A549 (cell line): ENCODE measurements around the gene MAML3. TPM values are rescaled to one million over a fixed set of nuclear protein-coding genes. Genes with fewer than 3 reads are reported as not detected.

Experiments
- ATAC-seq, 2 experiments: fragments of 200-7000 bp in 1 of 2; fragments of >200 bp in 1 of 2; cut with Nextera tagmentation in 1 of 2; cut with Tn5 transposase in 1 of 2; 3 replicates each; pipeline versions ENCODE4 v1.8.0 to v1.9.1; 2018 to 2020; ENCODE audit warnings: mild to moderate bottlenecking in 1 of 2, moderate library complexity in 1 of 2
- CTCF ChIA-PET: fragments of 300-600 bp; sonication (Branson Sonifier 250); formaldehyde crosslinking; extraction: SDS; loops from one replicate; lab custom pipeline; 2021; ENCODE audit warnings: antibody characterized with exemption, inconsistent platforms; lab: Yijun Ruan, JAX
- POLR2A ChIA-PET: fragments of 350-600 bp; formaldehyde crosslinking; extraction: SDS; loops from one replicate; lab custom pipeline; 2021; ENCODE audit warnings: antibody characterized with exemption, inconsistent platforms; lab: Yijun Ruan, JAX
- DNase-seq, 2 experiments: peaks; one replicate each; pipeline versions ENCODE4 v3.0.0 to v3.0.0-alpha.2; 2011 to 2016; ENCODE audit warnings: low read depth in 1 of 2, low spot score in 1 of 2
- FAIRE-seq: peaks from 2 replicates; lab custom pipeline; 2011; peaks lifted over from hg19 to GRCh38; lab: Jason Lieb, UNC
- H3K27ac ChIP-seq, 2 experiments: fragments of >200 bp; sonication (Bioruptor Twin); formaldehyde crosslinking; 3 replicates each; pipeline ENCODE4 v1.5.1; 2016 to 2017
- H3K4me1 ChIP-seq: fragments of >200 bp; sonication (Bioruptor Twin); formaldehyde crosslinking; 3 replicates; pipeline ENCODE4 v1.6.1; 2016
- H3K4me2 ChIP-seq: fragments of >200 bp; sonication (Bioruptor Twin); formaldehyde crosslinking; 3 replicates; pipeline ENCODE4 v1.6.1; 2016
- H3K4me3 ChIP-seq: fragments of >200 bp; sonication (Bioruptor Twin); formaldehyde crosslinking; 3 replicates; pipeline ENCODE4 v1.5.1; 2016
- H3K9me3 ChIP-seq: fragments of >200 bp; sonication (Bioruptor Twin); formaldehyde crosslinking; 3 replicates; pipeline ENCODE4 v1.6.1; 2016
- CBX2 ChIP-seq: fragments of 200-600 bp; sonication (generic); IDR thresholded peaks from 2 replicates; pipeline ENCODE4 v1.6.1; 2016; ENCODE audit warnings: low read depth, mild to moderate bottlenecking, borderline replicate concordance
- EHF ChIP-seq: fragments of 250-450 bp; sonication (Bioruptor Pico); IDR thresholded peaks from 2 replicates; pipeline ENCODE4 v1.5.0; 2020; ENCODE audit warnings: mild to moderate bottlenecking
- EHMT2 ChIP-seq: fragments of 200-600 bp; sonication (generic); IDR thresholded peaks from 2 replicates; pipeline ENCODE4 v1.6.1; 2016; ENCODE audit warnings: antibody characterized with exemption, low read depth, mild to moderate bottlenecking, moderate library complexity
- EP300 ChIP-seq, 2 experiments: fragments of >200 bp; sonication (Bioruptor Twin); formaldehyde crosslinking; IDR thresholded peaks; 2 replicates in 1 of 2; 3 replicates in 1 of 2; pipeline ENCODE4 v1.6.1; 2016 to 2017
- FOSB ChIP-seq: fragments of 250-450 bp; sonication (Bioruptor Pico); IDR thresholded peaks from 2 replicates; pipeline ENCODE4 v1.5.0; 2020; ENCODE audit warnings: mild to moderate bottlenecking, moderate library complexity
- FOXS1 ChIP-seq: fragments of 250-450 bp; sonication (Bioruptor Pico); IDR thresholded peaks from 2 replicates; pipeline ENCODE4 v1.5.0; 2020; ENCODE audit warnings: mild to moderate bottlenecking, moderate library complexity
- HDAC2 ChIP-seq: fragments of 200-600 bp; sonication (generic); IDR thresholded peaks from 2 replicates; pipeline ENCODE4 v1.6.1; 2016
- HEYL ChIP-seq: fragments of 250-450 bp; sonication (Bioruptor Pico); IDR thresholded peaks from 2 replicates; pipeline ENCODE4 v1.8.0; 2021; ENCODE audit warnings: mild to moderate bottlenecking, moderate library complexity
- HOXB13 ChIP-seq: fragments of 250-450 bp; sonication (Bioruptor Pico); IDR thresholded peaks from 2 replicates; pipeline ENCODE4 v1.5.0; 2020; ENCODE audit warnings: low read depth, mild to moderate bottlenecking, moderate library complexity
- HOXB5 ChIP-seq: fragments of 250-450 bp; sonication (Bioruptor Pico); IDR thresholded peaks from 2 replicates; pipeline ENCODE4 v1.5.0; 2020; ENCODE audit warnings: mild to moderate bottlenecking, moderate library complexity
- JUN ChIP-seq, 2 experiments: fragments of >200 bp; sonication (Bioruptor Twin); formaldehyde crosslinking; IDR thresholded peaks; 2 replicates in 1 of 2; 3 replicates in 1 of 2; pipeline ENCODE4 v1.6.1; 2016 to 2017
- JUNB ChIP-seq: fragments of >200 bp; sonication (Bioruptor Twin); formaldehyde crosslinking; IDR thresholded peaks from 2 replicates; pipeline ENCODE4 v1.6.1; 2016
- MAFK ChIP-seq: fragments of 450-650 bp; IDR thresholded peaks from 2 replicates; pipeline ENCODE4 v1.6.1; 2014; ENCODE audit not compliant: partially characterized antibody
- POLR2A ChIP-seq: IDR thresholded peaks from 2 replicates; pipeline ENCODE4 v1.6.1; 2012; ENCODE audit warnings: mild to moderate bottlenecking, low read length
- POLR2AphosphoS2 ChIP-seq: conservative IDR thresholded peaks from 2 replicates; pipeline ENCODE4 v1.6.1; 2012; ENCODE audit warnings: low read length, improper control_type of control experiment, inconsistent platforms
- RARB ChIP-seq: fragments of 250-450 bp; sonication (Bioruptor Pico); IDR thresholded peaks from 2 replicates; pipeline ENCODE4 v1.8.0; 2021; ENCODE audit warnings: mild to moderate bottlenecking, moderate library complexity
- RFX5 ChIP-seq: fragments of 450-650 bp; IDR thresholded peaks from 2 replicates; pipeline ENCODE4 v1.7.1; 2014; ENCODE audit warnings: antibody characterized with exemption, mild to moderate bottlenecking, moderate library complexity
- TFCP2L1 ChIP-seq: fragments of 250-450 bp; sonication (Bioruptor Pico); IDR thresholded peaks from 2 replicates; pipeline ENCODE4 v1.5.0; 2021; ENCODE audit warnings: mild to moderate bottlenecking
- ZFP36 ChIP-seq: fragments of 450-650 bp; IDR thresholded peaks from 2 replicates; pipeline ENCODE4 v1.6.1; 2014; ENCODE audit warnings: borderline replicate concordance; ENCODE audit not compliant: partially characterized antibody
- ZNF302 ChIP-seq: fragments of 250-450 bp; sonication (Bioruptor Pico); IDR thresholded peaks from 2 replicates; pipeline ENCODE4 v1.9.0; 2021; ENCODE audit warnings: inconsistent platforms, mild to moderate bottlenecking, moderate library complexity
- WGBS: methylation state at CpG from one replicate; pipeline ENCODE4 v1.1.6; 2017; ENCODE audit errors: missing lambda C conversion rate; 5-methylcytosine and 5-hydroxymethylcytosine counted together
- polyA plus RNA-seq, 4 experiments: library from polyadenylated mRNA; depleted of rRNA in 3 of 4; stranded (reverse); fragments of >200 nt; fragmentation: RNase III in 1 of 4; extraction: RNeasy Plus Mini Kit Qiagen cat#74134 plus additional on column Dnase treatment in 1 of 4; gene quantifications; 2 replicates in 3 of 4; 3 replicates in 1 of 4; pipeline ENCODE4 v1.2.3, GENCODE V29; 2011 to 2017
- TF ChIP-seq, protein P1 (sequence below): IDR thresholded peaks from 2 replicates; pipeline ENCODE4 v1.6.1; 2012; ENCODE audit warnings: low read depth, borderline replicate concordance
- TF ChIP-seq, protein P2 (sequence below): fragments of >200 bp; sonication (Bioruptor Twin); formaldehyde crosslinking; IDR thresholded peaks from 3 replicates; pipeline ENCODE4 v1.5.1; 2016
- TF ChIP-seq, protein P3 (sequence below): fragments of 200-600 bp; sonication (generic); IDR thresholded peaks from 2 replicates; pipeline ENCODE4 v1.6.1; 2016; ENCODE audit warnings: antibody characterized with exemption, mild to moderate bottlenecking, moderate library complexity
- TF ChIP-seq, protein P4 (sequence below): fragments of >200 bp; sonication (Bioruptor Twin); formaldehyde crosslinking; IDR thresholded peaks from 2 replicates; pipeline ENCODE4 v1.6.1; 2016

The MAML3 gene
- polyA plus RNA-seq, 2 of the 4 experiments (the other 2 are of a cell fraction) = 9.0 to 22.2 TPM

DNA sequence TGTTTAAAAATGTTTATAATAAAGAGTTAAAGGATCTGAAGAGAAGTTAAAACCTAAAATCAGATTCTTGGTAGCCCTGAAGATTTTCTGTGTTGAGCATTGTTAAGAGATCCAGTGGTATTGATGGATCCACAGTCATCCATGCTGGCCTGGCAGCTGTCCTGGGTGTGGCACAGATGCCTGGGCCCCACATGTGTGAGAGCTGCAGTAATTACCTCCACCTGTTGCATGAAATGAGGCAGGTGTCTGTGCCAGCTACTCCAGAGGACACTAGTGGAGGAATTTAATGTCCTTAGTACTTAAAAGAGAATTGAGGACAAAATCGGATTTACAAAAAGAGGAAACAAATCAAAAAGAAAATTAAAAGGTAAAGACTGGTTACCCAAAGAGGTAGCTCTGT lies 444.3 kb downstream of the MAML3 start:
- ATAC-seq (no peak), DNase-seq (no peak), FAIRE-seq (no peak)
- ChIA-PET CTCF (interaction anchor here (0.7 to 1.0 kb wide), 2 partner anchors 24 to 45 kb away, joined by 3 to 4 read pairs; no protein-coding TSS in a partner anchor), POLR2A (no interaction called here)
- H3K4me2 ChIP-seq = no peak overlapping the region
- WGBS = 87% methylated on average over 1 of the region's 1 CpG
- no peak overlapping the region for H3K27ac ChIP-seq
- TF ChIP-seq JUN (IDR thresholded peaks at IDR 0.05) (no peak), HEYL (CRISPR knock-in tag) (no peak), RARB (CRISPR knock-in tag) (no peak), ZFP36 (no peak), HDAC2 (no peak), HOXB5 (CRISPR knock-in tag) (no peak)
- TF ChIP-seq, protein P1, sequence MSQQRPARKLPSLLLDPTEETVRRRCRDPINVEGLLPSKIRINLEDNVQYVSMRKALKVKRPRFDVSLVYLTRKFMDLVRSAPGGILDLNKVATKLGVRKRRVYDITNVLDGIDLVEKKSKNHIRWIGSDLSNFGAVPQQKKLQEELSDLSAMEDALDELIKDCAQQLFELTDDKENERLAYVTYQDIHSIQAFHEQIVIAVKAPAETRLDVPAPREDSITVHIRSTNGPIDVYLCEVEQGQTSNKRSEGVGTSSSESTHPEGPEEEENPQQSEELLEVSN = no peak
- TF ChIP-seq, protein P2, sequence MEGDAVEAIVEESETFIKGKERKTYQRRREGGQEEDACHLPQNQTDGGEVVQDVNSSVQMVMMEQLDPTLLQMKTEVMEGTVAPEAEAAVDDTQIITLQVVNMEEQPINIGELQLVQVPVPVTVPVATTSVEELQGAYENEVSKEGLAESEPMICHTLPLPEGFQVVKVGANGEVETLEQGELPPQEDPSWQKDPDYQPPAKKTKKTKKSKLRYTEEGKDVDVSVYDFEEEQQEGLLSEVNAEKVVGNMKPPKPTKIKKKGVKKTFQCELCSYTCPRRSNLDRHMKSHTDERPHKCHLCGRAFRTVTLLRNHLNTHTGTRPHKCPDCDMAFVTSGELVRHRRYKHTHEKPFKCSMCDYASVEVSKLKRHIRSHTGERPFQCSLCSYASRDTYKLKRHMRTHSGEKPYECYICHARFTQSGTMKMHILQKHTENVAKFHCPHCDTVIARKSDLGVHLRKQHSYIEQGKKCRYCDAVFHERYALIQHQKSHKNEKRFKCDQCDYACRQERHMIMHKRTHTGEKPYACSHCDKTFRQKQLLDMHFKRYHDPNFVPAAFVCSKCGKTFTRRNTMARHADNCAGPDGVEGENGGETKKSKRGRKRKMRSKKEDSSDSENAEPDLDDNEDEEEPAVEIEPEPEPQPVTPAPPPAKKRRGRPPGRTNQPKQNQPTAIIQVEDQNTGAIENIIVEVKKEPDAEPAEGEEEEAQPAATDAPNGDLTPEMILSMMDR = no peak
- no peaks in the 10 kb centered on the region for H3K9me3 ChIP-seq
- H3K4me3 ChIP-seq = no peak overlapping the region
- H3K4me1 ChIP-seq = peaks cover 18% of the 10 kb centered on the region; the same call in 1 of the 3 replicates

DNA sequence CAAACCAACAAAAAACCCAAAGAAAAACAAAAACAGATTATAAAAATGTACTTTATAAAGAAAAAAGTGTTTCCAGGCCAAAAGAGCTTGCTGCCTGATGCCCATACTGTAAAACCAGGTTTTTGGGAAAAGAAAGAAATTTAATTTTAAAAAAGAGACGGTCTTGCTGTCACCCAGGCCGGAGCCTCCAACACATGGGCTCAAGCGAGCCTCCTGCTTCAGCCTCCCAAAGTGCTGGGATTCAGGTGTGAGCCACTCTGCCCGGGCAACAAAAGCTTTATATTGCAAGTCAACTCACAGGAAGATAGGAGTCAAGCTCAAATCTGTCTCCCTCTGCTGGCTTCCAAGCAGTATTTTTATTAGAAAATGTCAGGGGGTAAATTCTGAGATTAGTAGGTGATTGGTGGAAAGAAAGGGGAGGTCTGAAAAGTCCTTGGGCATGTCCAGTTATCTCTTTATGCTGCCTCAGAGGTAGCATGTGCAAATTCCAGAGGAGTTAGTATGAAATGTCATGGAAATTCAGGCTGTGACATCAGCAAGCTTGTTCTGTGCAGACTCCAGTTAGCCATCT lies 449.0 kb downstream of the MAML3 start:
- TF ChIP-seq TFCP2L1 (no peak), POLR2A (no peak), EHF (CRISPR knock-in tag) (no peak), RFX5 (no peak), HEYL (CRISPR knock-in tag) (no peak), HOXB5 (CRISPR knock-in tag) (no peak), FOSB (CRISPR knock-in tag) (no peak), ZNF302 (no peak), POLR2AphosphoS2 (no peak), MAFK (no peak), CBX2 (no peak), HOXB13 (CRISPR knock-in tag) (no peak), FOXS1 (CRISPR knock-in tag) (no peak), JUNB (no peak), EHMT2 (no peak), EP300 (IDR thresholded peaks at IDR 0.05) (no peak)
- TF ChIP-seq, protein P1 = no peak
- TF ChIP-seq, protein P3, sequence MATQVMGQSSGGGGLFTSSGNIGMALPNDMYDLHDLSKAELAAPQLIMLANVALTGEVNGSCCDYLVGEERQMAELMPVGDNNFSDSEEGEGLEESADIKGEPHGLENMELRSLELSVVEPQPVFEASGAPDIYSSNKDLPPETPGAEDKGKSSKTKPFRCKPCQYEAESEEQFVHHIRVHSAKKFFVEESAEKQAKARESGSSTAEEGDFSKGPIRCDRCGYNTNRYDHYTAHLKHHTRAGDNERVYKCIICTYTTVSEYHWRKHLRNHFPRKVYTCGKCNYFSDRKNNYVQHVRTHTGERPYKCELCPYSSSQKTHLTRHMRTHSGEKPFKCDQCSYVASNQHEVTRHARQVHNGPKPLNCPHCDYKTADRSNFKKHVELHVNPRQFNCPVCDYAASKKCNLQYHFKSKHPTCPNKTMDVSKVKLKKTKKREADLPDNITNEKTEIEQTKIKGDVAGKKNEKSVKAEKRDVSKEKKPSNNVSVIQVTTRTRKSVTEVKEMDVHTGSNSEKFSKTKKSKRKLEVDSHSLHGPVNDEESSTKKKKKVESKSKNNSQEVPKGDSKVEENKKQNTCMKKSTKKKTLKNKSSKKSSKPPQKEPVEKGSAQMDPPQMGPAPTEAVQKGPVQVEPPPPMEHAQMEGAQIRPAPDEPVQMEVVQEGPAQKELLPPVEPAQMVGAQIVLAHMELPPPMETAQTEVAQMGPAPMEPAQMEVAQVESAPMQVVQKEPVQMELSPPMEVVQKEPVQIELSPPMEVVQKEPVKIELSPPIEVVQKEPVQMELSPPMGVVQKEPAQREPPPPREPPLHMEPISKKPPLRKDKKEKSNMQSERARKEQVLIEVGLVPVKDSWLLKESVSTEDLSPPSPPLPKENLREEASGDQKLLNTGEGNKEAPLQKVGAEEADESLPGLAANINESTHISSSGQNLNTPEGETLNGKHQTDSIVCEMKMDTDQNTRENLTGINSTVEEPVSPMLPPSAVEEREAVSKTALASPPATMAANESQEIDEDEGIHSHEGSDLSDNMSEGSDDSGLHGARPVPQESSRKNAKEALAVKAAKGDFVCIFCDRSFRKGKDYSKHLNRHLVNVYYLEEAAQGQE = no peak
- TF ChIP-seq, protein P4, sequence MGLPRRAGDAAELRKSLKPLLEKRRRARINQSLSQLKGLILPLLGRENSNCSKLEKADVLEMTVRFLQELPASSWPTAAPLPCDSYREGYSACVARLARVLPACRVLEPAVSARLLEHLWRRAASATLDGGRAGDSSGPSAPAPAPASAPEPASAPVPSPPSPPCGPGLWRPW = no peak
- no peaks in the 10 kb centered on the region for H3K4me1 ChIP-seq
- FAIRE-seq = no peak
- H3K4me2 ChIP-seq = no peak overlapping the region
- ChIA-PET CTCF (interaction anchor here (1.8 kb wide), 1 partner anchor 48 kb away, joined by 4 read pairs; no protein-coding TSS in a partner anchor), POLR2A (no interaction called here)
- WGBS = 89% methylated on average over 4 of the region's 4 CpGs
- H3K9me3 ChIP-seq = no peaks in the 10 kb centered on the region
- no peak overlapping the region for H3K27ac ChIP-seq
- ATAC-seq = peak in 1 of 2 experiments; percentile 40; a peak in 2 of 6 replicates
- DNase-seq = peak; percentile 17 to 41
- H3K4me3 ChIP-seq = no peak overlapping the region
